Right atrium auricular region (tissue), 2 donors: ENCODE data around the gene CEP20. TPM values are rescaled to one million over a fixed set of nuclear protein-coding genes. Genes with fewer than 3 reads are reported as not detected.
"Not testable (repeated sequence)": the region's sequence is repeated elsewhere in the genome, so short reads cannot be mapped to it uniquely, and the experiment has no call there.

ENCODE experiments used
- DNase-seq: peaks from one replicate; pipeline ENCODE4 v3.0.0-alpha.2; 2019; ENCODE audit warnings: low spot score
- H3K27ac ChIP-seq, 2 donors: fragments of 200-600 bp; sonication (generic); 1 replicate in 1 of 2; 2 replicates in 1 of 2; pipeline ENCODE4 v1.5.1; 2016 to 2019
- H3K27me3 ChIP-seq, 2 donors: fragments of 200-600 bp; sonication (generic); one replicate each; pipeline versions ENCODE4 v1.5.1 to v1.6.0; 2017 to 2019
- H3K36me3 ChIP-seq: fragments of 200-600 bp; sonication (generic); one replicate; pipeline ENCODE4 v1.5.1; 2016
- H3K4me1 ChIP-seq, 2 donors: fragments of 200-600 bp; sonication (generic); one replicate each; pipeline versions ENCODE4 v1.5.1 to v1.6.0; 2017 to 2019
- H3K4me3 ChIP-seq, 2 donors: fragments of 200-600 bp; sonication (generic); 1 replicate in 1 of 2; 2 replicates in 1 of 2; pipeline ENCODE4 v1.5.1; 2017 to 2019; ENCODE audit warnings: mild to moderate bottlenecking in 1 of 2, moderate library complexity in 1 of 2
- H3K9me3 ChIP-seq, 2 donors: fragments of 200-600 bp; sonication (generic); one replicate each; pipeline ENCODE4 v1.5.1; 2019
- CTCF ChIP-seq, 2 donors: fragments of 200-600 bp; sonication (generic); IDR thresholded peaks; one replicate each; pipeline ENCODE4 v1.5.1; 2019; ENCODE audit warnings: antibody characterized with exemption in 2 of 2
- total RNA-seq, 2 donors: library from RNA; depleted of rRNA; stranded (reverse); fragments of >200 nt; gene quantifications; one replicate each; pipeline ENCODE4 v1.1.0, GENCODE V29; 2016

CEP20 gene
- total RNA-seq, 2 donors from 2014 or later, result 20.1 to 35.9 TPM

- no peaks in the 10 kb centered on the region for H3K4me1 ChIP-seq
- H3K27me3 ChIP-seq, result no peaks in the 10 kb centered on the region
- H3K9me3 ChIP-seq, result no peaks in the 10 kb centered on the region
- H3K27ac ChIP-seq, result no peak overlapping the region
- DNase-seq, result no peak
- no peak overlapping the region for H3K4me3 ChIP-seq
- H3K36me3 ChIP-seq, result no peaks in the 10 kb centered on the region
- no peak for TF ChIP-seq CTCF (IDR thresholded peaks at IDR 0.05)
These were observed 40.1 kb upstream of the CEP20 start for GRCh38 chr16:15928261-15929104.

- Histone ChIP-seq H3K9me3 (no peaks in the 10 kb centered on the region), H3K4me1 (no peaks in the 10 kb centered on the region), H3K27ac (no peak overlapping the region), H3K27me3 (no peaks in the 10 kb centered on the region), H3K36me3 (no peaks in the 10 kb centered on the region), H3K4me3 (no peak overlapping the region)
- DNase-seq, result no peak
- TF ChIP-seq CTCF (IDR thresholded peaks at IDR 0.05), result no peak
These were observed 37.2 kb upstream of the CEP20 start for GRCh38 chr16:15925631-15926030.

GRCh38 chr16:15924996-15925395 lies 36.6 kb upstream of the CEP20 start:
- Histone ChIP-seq H3K36me3 (no peaks in the 10 kb centered on the region), H3K4me3 (no peak overlapping the region), H3K9me3 (no peaks in the 10 kb centered on the region), H3K4me1 (no peaks in the 10 kb centered on the region), H3K27ac (no peak overlapping the region), H3K27me3 (no peaks in the 10 kb centered on the region)
- TF ChIP-seq CTCF (IDR thresholded peaks at IDR 0.05), result no peak
- no peak for DNase-seq

GRCh38 chr16:15919331-15919730 lies 30.9 kb upstream of the CEP20 start:
- H3K9me3 ChIP-seq, result no peaks in the 10 kb centered on the region

GRCh38 chr16:15918314-15918713 lies 29.9 kb upstream of the CEP20 start:
- H3K4me3 ChIP-seq, H3K9me3 ChIP-seq, DNase-seq, H3K27me3 ChIP-seq, H3K27ac ChIP-seq, H3K36me3 ChIP-seq, H3K4me1 ChIP-seq: not testable (repeated sequence)

More at GRCh38 chr16:15919331-15919730, 30.9 kb upstream of the CEP20 start:
- Histone ChIP-seq H3K27ac (no peak overlapping the region), H3K27me3 (no peaks in the 10 kb centered on the region), H3K36me3 (no peaks in the 10 kb centered on the region), H3K4me3 (no peak overlapping the region), H3K4me1 (no peaks in the 10 kb centered on the region)
- no peak for TF ChIP-seq CTCF (IDR thresholded peaks at IDR 0.05)
- DNase-seq, result no peak

GRCh38 chr16:15916323-15916722 lies 27.9 kb upstream of the CEP20 start:
- no peak overlapping the region for H3K27ac ChIP-seq
- H3K9me3 ChIP-seq, result no peaks in the 10 kb centered on the region
- no peak for DNase-seq
- H3K4me1 ChIP-seq, result no peaks in the 10 kb centered on the region
- H3K4me3 ChIP-seq, result no peak overlapping the region
- no peaks in the 10 kb centered on the region for H3K36me3 ChIP-seq
- TF ChIP-seq CTCF (IDR thresholded peaks at IDR 0.05), result no peak
- H3K27me3 ChIP-seq, result no peaks in the 10 kb centered on the region
